Nephron progenitor cell (in vitro differentiated cells): ENCODE measurements around the gene SHCBP1L.

ENCODE experiments used
- DNase-seq: peaks from one replicate; pipeline ENCODE4 v3.0.0; 2021
- H3K27ac Mint-ChIP-seq: 2 replicates; pipeline ENCODE4 v1.8.0; 2021; ENCODE audit warnings: mild to moderate bottlenecking, moderate library complexity, mixed read lengths
- H3K27me3 Mint-ChIP-seq: 2 replicates; pipeline ENCODE4 v1.8.0; 2021; ENCODE audit warnings: mild to moderate bottlenecking, low read depth, mixed read lengths; ENCODE audit not compliant: poor library complexity
- H3K36me3 Mint-ChIP-seq: 2 replicates; pipeline ENCODE4 v1.8.0; 2021; ENCODE audit warnings: low read depth, mixed read lengths
- H3K4me1 Mint-ChIP-seq: 2 replicates; pipeline ENCODE4 v1.8.0; 2021; ENCODE audit warnings: mixed read lengths
- H3K4me3 Mint-ChIP-seq: 2 replicates; pipeline ENCODE4 v1.8.0; 2021; ENCODE audit warnings: mild to moderate bottlenecking, moderate library complexity, mixed read lengths
- H3K9me3 Mint-ChIP-seq: 2 replicates; pipeline ENCODE4 v1.8.0; 2021; ENCODE audit warnings: mild to moderate bottlenecking, moderate library complexity, mixed read lengths
- TF ChIP-seq, protein P1 (sequence below): fragments of 200-600 bp; sonication (generic); IDR thresholded peaks from 2 replicates; pipeline ENCODE4 v1.5.0; 2021; ENCODE audit warnings: antibody characterized with exemption

Gene SHCBP1L

GRCh38 chr1:182869241-182869666 lies 83.7 kb downstream of the SHCBP1L start:
- DNase-seq = peak; percentile 58
- Mint-ChIP-seq H3K4me1 (no peaks in the 10 kb centered on the region), H3K4me3 (no peak overlapping the region), H3K27me3 (no peaks in the 10 kb centered on the region), H3K36me3 (peaks cover 92% of the 10 kb centered on the region), H3K27ac (peak overlapping the region; percentile 100), H3K9me3 (no peaks in the 10 kb centered on the region)
- TF ChIP-seq, protein P1, sequence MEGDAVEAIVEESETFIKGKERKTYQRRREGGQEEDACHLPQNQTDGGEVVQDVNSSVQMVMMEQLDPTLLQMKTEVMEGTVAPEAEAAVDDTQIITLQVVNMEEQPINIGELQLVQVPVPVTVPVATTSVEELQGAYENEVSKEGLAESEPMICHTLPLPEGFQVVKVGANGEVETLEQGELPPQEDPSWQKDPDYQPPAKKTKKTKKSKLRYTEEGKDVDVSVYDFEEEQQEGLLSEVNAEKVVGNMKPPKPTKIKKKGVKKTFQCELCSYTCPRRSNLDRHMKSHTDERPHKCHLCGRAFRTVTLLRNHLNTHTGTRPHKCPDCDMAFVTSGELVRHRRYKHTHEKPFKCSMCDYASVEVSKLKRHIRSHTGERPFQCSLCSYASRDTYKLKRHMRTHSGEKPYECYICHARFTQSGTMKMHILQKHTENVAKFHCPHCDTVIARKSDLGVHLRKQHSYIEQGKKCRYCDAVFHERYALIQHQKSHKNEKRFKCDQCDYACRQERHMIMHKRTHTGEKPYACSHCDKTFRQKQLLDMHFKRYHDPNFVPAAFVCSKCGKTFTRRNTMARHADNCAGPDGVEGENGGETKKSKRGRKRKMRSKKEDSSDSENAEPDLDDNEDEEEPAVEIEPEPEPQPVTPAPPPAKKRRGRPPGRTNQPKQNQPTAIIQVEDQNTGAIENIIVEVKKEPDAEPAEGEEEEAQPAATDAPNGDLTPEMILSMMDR = no peak

GRCh38 chr1:182867861-182868260 lies 85.1 kb downstream of the SHCBP1L start:
- no peaks in the 10 kb centered on the region for H3K27me3 Mint-ChIP-seq
- H3K9me3 Mint-ChIP-seq = no peaks in the 10 kb centered on the region
- DNase-seq = no peak
- peak overlapping the region; percentile 69 for H3K27ac Mint-ChIP-seq
- peaks cover 92% of the 10 kb centered on the region for H3K36me3 Mint-ChIP-seq
- H3K4me3 Mint-ChIP-seq = no peak overlapping the region
- TF ChIP-seq, protein P1 = no peak
- no peaks in the 10 kb centered on the region for H3K4me1 Mint-ChIP-seq

GRCh38 chr1:182863940-182864339 lies 89.0 kb downstream of the SHCBP1L start:
- Mint-ChIP-seq H3K36me3 (peaks cover 96% of the 10 kb centered on the region), H3K27me3 (no peaks in the 10 kb centered on the region), H3K27ac (peak overlapping the region; percentile 69), H3K4me1 (no peaks in the 10 kb centered on the region), H3K9me3 (no peaks in the 10 kb centered on the region), H3K4me3 (no peak overlapping the region)
- no peak for DNase-seq
- TF ChIP-seq, protein P1 = no peak

DNA sequence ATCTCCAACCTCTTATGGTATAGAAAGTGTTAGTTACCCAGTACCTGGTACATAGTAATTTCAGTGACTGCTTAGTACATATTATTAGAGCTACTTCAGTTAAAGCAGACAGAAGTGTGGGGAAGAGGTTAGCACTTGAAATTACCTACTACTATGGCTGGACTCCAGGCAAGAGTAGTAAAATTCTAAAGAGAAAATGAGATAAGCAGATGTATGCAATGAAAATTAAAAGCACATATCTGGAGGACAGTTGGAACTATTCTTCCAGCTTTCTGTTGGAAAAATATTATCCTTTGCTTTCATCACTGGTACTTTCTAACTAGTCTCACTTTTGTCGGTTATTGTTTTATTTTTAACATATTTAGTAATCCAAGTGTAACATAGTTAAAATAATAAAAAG lies 90.1 kb downstream of the SHCBP1L start:
- no peaks in the 10 kb centered on the region for H3K9me3 Mint-ChIP-seq

DNA sequence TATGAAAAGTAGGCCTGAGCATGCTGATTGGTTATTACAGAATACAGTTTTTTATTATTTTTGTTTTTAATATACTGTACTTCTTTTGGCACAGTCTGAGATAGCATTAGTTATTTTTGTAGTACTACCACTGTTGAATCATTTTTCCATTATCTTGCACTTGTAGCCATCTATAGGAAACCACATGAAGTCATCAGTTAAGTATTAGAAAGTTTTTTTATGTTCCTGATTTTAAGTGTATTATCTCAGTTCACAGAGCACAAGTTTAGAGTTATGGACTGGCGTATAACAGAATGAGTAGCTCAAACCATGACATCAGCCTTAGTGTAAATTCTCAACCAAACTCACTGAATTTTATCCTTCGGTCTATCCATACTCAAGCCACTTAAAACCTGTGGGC lies 91.0 kb downstream of the SHCBP1L start:
- Mint-ChIP-seq H3K27ac (no peak overlapping the region), H3K9me3 (no peaks in the 10 kb centered on the region), H3K4me1 (no peaks in the 10 kb centered on the region), H3K4me3 (no peak overlapping the region), H3K36me3 (peaks cover 98% of the 10 kb centered on the region), H3K27me3 (no peaks in the 10 kb centered on the region)
- DNase-seq = no peak
- TF ChIP-seq, protein P1 = no peak

More for the DNA sequence above, 90.1 kb downstream of the SHCBP1L start:
- DNase-seq = no peak
- TF ChIP-seq, protein P1 = no peak
- Mint-ChIP-seq H3K4me3 (no peak overlapping the region), H3K27me3 (no peaks in the 10 kb centered on the region), H3K27ac (no peak overlapping the region), H3K4me1 (no peaks in the 10 kb centered on the region), H3K36me3 (peaks cover 98% of the 10 kb centered on the region)

- TF ChIP-seq, protein P1 = no peak
- Mint-ChIP-seq H3K4me1 (no peaks in the 10 kb centered on the region), H3K9me3 (no peaks in the 10 kb centered on the region), H3K36me3 (peaks cover 94% of the 10 kb centered on the region), H3K4me3 (no peak overlapping the region), H3K27ac (no peak overlapping the region), H3K27me3 (no peaks in the 10 kb centered on the region)
- no peak for DNase-seq
Observed at GRCh38 chr1:182860658-182861057, 92.3 kb downstream of the SHCBP1L start.
